GM12872 (cell line): ENCODE data around the gene MAPK8IP3.

Experiments used
- TF ChIP-seq, protein P1 (sequence below): IDR thresholded peaks from 3 replicates; pipeline ENCODE4 v1.5.1; 2011; ENCODE audit warnings: low read depth, mild to moderate bottlenecking, low read length, moderate library complexity; ENCODE audit not compliant: insufficient read depth

MAPK8IP3 gene

DNA sequence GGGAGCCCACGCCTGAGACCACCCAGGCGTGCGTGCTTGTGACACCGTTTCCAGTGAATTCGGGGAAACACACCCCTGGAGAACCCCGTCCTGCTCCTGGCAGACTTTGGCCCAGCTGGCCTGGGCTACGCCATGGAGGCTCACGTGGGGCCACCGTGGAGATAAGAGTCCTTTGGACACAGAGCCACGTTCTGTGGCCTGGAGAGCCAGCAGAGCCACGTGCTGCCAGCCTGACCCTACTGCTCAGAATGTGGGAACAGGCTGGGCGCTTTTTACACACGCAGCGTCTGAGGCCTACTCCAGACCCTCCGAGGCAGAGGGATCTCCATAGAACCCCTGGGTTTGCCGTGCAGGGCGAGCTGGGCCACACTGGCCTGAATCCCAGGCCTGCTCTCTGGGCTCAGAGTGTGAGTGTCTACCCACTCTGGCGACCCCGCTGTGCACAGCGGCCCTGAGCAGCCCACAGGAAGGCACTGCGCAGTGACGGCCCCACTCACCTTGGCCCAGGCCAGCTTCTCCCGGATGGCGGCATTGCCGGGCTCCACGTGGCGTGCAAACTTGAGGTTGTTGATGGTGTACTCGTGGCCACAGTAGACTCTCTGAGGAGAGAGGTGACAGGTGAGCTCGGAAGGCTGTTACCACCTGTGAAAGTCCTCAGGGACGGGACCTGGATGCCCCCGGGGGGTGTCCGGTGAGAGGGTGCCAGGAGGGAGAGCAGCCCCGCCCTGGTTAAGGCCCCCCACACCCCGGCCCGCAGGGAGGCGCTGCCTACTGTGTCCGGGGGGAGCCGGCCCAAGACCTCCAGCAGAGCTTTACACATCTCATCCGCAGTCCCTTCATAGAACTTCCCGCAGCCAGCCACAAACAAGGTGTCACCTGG, 110.6 kb downstream of the MAPK8IP3 start:
- TF ChIP-seq, protein P1, sequence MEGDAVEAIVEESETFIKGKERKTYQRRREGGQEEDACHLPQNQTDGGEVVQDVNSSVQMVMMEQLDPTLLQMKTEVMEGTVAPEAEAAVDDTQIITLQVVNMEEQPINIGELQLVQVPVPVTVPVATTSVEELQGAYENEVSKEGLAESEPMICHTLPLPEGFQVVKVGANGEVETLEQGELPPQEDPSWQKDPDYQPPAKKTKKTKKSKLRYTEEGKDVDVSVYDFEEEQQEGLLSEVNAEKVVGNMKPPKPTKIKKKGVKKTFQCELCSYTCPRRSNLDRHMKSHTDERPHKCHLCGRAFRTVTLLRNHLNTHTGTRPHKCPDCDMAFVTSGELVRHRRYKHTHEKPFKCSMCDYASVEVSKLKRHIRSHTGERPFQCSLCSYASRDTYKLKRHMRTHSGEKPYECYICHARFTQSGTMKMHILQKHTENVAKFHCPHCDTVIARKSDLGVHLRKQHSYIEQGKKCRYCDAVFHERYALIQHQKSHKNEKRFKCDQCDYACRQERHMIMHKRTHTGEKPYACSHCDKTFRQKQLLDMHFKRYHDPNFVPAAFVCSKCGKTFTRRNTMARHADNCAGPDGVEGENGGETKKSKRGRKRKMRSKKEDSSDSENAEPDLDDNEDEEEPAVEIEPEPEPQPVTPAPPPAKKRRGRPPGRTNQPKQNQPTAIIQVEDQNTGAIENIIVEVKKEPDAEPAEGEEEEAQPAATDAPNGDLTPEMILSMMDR: no peak

DNA sequence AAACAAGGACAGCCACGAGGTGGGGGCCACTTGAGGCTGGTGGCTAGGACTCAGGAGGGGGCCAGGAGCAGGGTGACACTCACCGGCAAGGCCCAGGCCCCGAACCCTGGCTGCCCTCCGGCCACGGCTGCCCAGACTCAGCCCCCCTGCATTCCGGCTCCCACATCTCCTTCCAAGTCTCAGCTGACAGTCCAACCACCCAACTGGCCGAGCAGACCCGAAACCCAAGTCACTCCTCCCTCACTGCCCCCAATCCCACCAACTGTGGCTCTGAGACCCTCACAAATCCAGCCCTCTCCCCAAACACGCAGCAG, 111.2 kb downstream of the MAPK8IP3 start:
- TF ChIP-seq, protein P1: no peak

GRCh38 chr16:1817716-1818115, 111.7 kb downstream of the MAPK8IP3 start:
- TF ChIP-seq, protein P1: no peak

GRCh38 chr16:1818204-1818872, 112.3 kb downstream of the MAPK8IP3 start:
- TF ChIP-seq, protein P1: no peak

- TF ChIP-seq, protein P1: no peak
Observed at GRCh38 chr16:1818873-1819525, 113.0 kb downstream of the MAPK8IP3 start.

DNA sequence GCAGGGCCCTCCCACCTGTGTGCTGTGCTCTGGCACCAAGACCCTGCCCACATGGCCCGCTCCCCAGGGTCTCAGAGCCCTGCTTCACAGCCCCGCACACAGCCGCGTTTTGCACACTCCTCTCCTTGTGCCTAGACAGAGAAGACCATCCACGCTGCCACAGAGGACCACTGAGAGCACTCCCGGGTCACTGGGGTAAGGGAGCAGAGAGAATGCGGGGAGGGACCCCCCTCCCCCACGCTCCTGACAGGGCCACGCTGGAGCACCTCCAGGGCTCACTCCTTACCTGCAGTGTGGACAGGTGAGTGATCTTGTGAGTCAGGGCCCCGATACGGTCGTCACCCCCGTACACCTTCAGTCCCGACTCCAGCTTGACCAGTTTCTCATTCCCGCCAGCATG, 113.6 kb downstream of the MAPK8IP3 start:
- TF ChIP-seq, protein P1: no peak
